Caki2 (cell line): ENCODE results near the gene ERCC6L2. TPM values are rescaled to one million over a fixed set of nuclear protein-coding genes. Genes with fewer than 3 reads are reported as not detected.

Experiments used
- DNase-seq: peaks from one replicate; pipeline ENCODE4 v3.0.0-alpha.2; 2015; ENCODE audit warnings: low read depth
- in situ Hi-C: cut with HindIII; loops from 2 replicates; pipeline ENCODE4 v1.10.0; 2016; ENCODE audit warnings: low sequenced_read_pairs, low pct_unique_long_range_greater_than_20kb, mixed read lengths
- total RNA-seq: library from RNA; depleted of rRNA; stranded (reverse); fragments of >200 nt; shearing (Covaris generic); gene quantifications from 2 replicates; pipeline ENCODE4 v1.2.3, GENCODE V29; 2014; ENCODE audit warnings: low replicate concordance

ERCC6L2 gene
- total RNA-seq, 1 experiment from 2014 or later = 26.8 TPM

GRCh38 chr9:95857896-95858295, 17.6 kb upstream of the ERCC6L2 start:
- in situ Hi-C loops = no loop called here
- no peak for DNase-seq

- in situ Hi-C loops = no loop called here
- no peak for DNase-seq
These were observed 13.1 kb upstream of the ERCC6L2 start for GRCh38 chr9:95862343-95862742.

- no peak for DNase-seq
- in situ Hi-C loops = no loop called here
These were observed 10.5 kb upstream of the ERCC6L2 start for GRCh38 chr9:95864852-95865580.

- in situ Hi-C loops = no loop called here
- no peak for DNase-seq
These were observed 5.1 kb upstream of the ERCC6L2 start for GRCh38 chr9:95870352-95870751.

- no peak for DNase-seq
- in situ Hi-C loops = no loop called here
These were observed 4.6 kb upstream of the ERCC6L2 start for GRCh38 chr9:95870906-95871305.

- DNase-seq = no peak
- in situ Hi-C loops = no loop called here
These were observed 1.0 kb upstream of the ERCC6L2 start for GRCh38 chr9:95874303-95874988.

GRCh38 chr9:95874989-95875304, 544 bp upstream of the ERCC6L2 start:
- DNase-seq = no peak
- in situ Hi-C loops = no loop called here

GRCh38 chr9:95876138-95876444, 600 bp downstream of the ERCC6L2 start:
- in situ Hi-C loops = no loop called here
- no peak for DNase-seq

GRCh38 chr9:95876595-95876994, 1.1 kb downstream of the ERCC6L2 start:
- in situ Hi-C loops = no loop called here
- DNase-seq = no peak

GRCh38 chr9:95877984-95878383, 2.5 kb downstream of the ERCC6L2 start:
- in situ Hi-C loops = no loop called here
- DNase-seq = no peak

GRCh38 chr9:95879591-95879990, 4.1 kb downstream of the ERCC6L2 start:
- in situ Hi-C loops = no loop called here
- DNase-seq = no peak

- in situ Hi-C loops = no loop called here
These were observed 4.7 kb downstream of the ERCC6L2 start for GRCh38 chr9:95880021-95880690.

GRCh38 chr9:95887926-95888497, 12.5 kb downstream of the ERCC6L2 start:
- no peak for DNase-seq
- in situ Hi-C loops = no loop called here

More at GRCh38 chr9:95880021-95880690, 4.7 kb downstream of the ERCC6L2 start:
- DNase-seq = peak; percentile 6

- in situ Hi-C loops = no loop called here
- DNase-seq = no peak
These were observed 15.1 kb downstream of the ERCC6L2 start for GRCh38 chr9:95890594-95890993.

GRCh38 chr9:95891067-95891671, 15.7 kb downstream of the ERCC6L2 start:
- no peak for DNase-seq
- in situ Hi-C loops = no loop called here

GRCh38 chr9:95892690-95893089, 17.2 kb downstream of the ERCC6L2 start:
- in situ Hi-C loops = no loop called here
- no peak for DNase-seq

GRCh38 chr9:95896580-95896979, 21.1 kb downstream of the ERCC6L2 start:
- in situ Hi-C loops = no loop called here
- no peak for DNase-seq

GRCh38 chr9:95901506-95901905, 26.0 kb downstream of the ERCC6L2 start:
- no peak for DNase-seq
- in situ Hi-C loops = no loop called here

- DNase-seq = no peak
- in situ Hi-C loops = no loop called here
These were observed 27.9 kb downstream of the ERCC6L2 start for GRCh38 chr9:95903398-95903797.
